ENCODE measurements around the gene CEMIP.

The CEMIP gene

DNA sequence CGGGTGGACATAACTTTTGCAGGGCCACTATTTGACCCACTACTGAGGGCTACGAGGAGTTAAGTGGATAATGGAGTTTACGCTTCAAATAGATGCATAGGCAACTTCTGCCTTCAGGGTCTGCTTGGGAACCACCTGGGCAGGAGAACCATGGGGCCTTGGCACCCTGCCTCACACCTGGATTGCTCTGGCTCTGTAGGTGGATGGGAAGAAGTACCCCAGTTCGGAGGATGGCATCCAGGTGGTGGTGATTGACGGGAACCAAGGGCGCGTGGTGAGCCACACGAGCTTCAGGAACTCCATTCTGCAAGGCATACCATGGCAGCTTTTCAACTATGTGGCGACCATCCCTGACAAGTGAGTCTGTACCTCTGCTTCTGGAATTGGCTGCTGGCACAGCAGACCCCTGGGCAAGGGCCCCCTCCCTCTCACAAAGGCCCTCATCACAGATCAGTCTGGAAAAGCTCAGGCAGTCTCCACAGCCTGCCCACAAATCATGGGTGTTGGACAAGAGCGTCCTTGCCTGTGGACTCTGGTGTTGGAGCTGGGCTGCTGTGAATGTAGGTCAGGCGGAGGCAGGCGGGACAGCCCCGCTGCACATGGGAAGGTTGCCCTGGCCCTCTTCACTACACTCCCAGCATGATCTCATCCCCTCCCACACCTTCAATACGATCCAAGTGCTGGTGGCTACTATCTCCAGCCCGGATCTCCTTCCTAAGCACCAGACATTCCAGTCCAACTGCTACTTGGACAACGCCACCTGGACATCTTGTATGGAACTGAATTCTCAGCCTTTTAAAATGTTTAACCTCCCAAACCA, 163.8 kb downstream of the CEMIP start:
- TF ChIP-seq CTCF (conservative IDR thresholded peaks at IDR 0.05; ENCODE audit: low read length) = no peak

DNA sequence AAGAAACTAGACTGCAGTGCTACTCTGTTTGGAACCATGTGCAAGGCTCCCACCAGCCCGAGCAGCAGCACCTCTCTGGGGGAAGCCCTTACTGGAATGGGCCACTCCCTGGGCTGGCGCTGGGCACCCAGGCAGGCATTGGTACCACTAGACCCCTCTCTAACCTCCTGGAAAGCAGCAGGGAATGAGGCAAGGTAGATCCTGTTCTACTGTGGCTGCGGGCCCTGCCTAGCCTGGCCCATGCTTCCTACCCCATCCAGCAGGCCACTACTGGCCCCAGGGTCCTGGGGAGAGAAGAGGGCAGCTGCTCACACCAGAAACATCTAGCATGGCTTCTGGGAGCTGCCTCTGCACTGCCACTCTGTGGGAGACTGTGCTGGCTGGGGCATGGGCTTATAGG, 165.6 kb downstream of the CEMIP start:
- H3K4me3 ChIP-seq (ENCODE audit: low read length) = no peak overlapping the region
- TF ChIP-seq CTCF (conservative IDR thresholded peaks at IDR 0.05; ENCODE audit: low read length) = no peak
- no peak for DNase-seq (ENCODE audit: low read depth)

More for the DNA sequence above, 163.8 kb downstream of the CEMIP start:
- DNase-seq (ENCODE audit: low read depth) = peak; percentile 53
- no peak overlapping the region for H3K4me3 ChIP-seq (ENCODE audit: low read length)

- no peak for DNase-seq (ENCODE audit: low read depth)
- no peak overlapping the region for H3K4me3 ChIP-seq (ENCODE audit: low read length)
- TF ChIP-seq CTCF (conservative IDR thresholded peaks at IDR 0.05; ENCODE audit: low read length) = no peak
Measured at GRCh38 chr15:80945605-80946004, 166.4 kb downstream of the CEMIP start.

- no peak for DNase-seq (ENCODE audit: low read depth)
- H3K4me3 ChIP-seq (ENCODE audit: low read length) = no peak overlapping the region
- TF ChIP-seq CTCF (conservative IDR thresholded peaks at IDR 0.05; ENCODE audit: low read length) = no peak
Measured at GRCh38 chr15:80946576-80946975, 167.4 kb downstream of the CEMIP start.

GRCh38 chr15:80948651-80949292, 169.6 kb downstream of the CEMIP start:
- H3K4me3 ChIP-seq (ENCODE audit: low read length) = no peak overlapping the region
- no peak for TF ChIP-seq CTCF (conservative IDR thresholded peaks at IDR 0.05; ENCODE audit: low read length)
- DNase-seq (ENCODE audit: low read depth) = peak; percentile 5

- H3K4me3 ChIP-seq (ENCODE audit: low read length) = no peak overlapping the region
- TF ChIP-seq CTCF (conservative IDR thresholded peaks at IDR 0.05; ENCODE audit: low read length) = no peak
- DNase-seq (ENCODE audit: low read depth) = peak; percentile 8
Measured at GRCh38 chr15:80949756-80950155, 170.6 kb downstream of the CEMIP start.
